Measurements from ENCODE around the gene PPP1R2.

PPP1R2 gene

DNA sequence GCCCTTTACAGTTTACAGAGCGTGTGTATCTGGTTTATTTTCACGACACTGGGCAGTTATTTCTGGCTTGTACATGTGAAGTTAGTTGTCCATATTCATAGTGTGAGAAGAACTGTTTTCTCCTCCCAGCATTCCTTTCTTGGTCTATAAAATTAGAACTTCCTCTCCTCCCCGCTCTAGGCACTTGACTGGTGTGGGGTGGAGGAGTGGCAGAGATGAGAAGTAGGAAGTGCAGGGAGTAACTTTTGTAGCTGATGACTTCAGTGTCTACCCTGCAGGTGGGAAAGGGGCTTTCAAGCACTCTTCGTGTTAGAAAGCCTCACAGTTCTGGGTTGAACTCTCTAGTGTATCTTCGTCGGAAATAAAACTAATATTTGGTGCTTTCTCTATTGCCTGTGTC, 27.2 kb upstream of the PPP1R2 start:
- DNase-seq (ENCODE audit: extremely low spot score, insufficient read length, low read depth): no peak
- FAIRE-seq: no peak

- no peak for FAIRE-seq
- DNase-seq (ENCODE audit: extremely low spot score, insufficient read length, low read depth): no peak
These were observed 25.5 kb upstream of the PPP1R2 start for GRCh38 chr3:195568630-195569029.

- FAIRE-seq (no peak), DNase-seq (ENCODE audit: extremely low spot score, insufficient read length, low read depth) (no peak)
These were observed 23.7 kb upstream of the PPP1R2 start for GRCh38 chr3:195566797-195567196.

DNA sequence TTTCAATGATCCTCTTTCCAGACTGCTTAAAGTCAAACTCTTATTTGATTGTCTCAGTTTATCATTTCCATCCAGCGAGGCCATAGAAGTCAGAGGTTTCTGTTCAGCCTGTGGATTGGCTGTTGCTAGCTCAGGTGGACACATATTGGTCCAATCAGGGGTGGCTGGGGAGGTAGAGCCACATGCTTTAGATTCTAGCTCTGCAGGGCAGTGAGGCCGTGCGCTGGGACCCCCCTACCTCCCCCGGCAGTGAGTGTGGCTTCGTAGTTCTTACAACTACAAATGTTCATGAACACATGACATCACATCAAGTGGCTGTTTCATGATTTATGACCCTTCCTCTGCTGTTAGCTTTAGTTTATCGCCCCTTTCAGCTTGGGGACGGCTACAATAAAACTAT, 22.6 kb upstream of the PPP1R2 start:
- no peak for DNase-seq (ENCODE audit: extremely low spot score, insufficient read length, low read depth)
- no peak for FAIRE-seq

GRCh38 chr3:195563317-195563716, 20.2 kb upstream of the PPP1R2 start:
- DNase-seq (ENCODE audit: extremely low spot score, insufficient read length, low read depth) (no peak), FAIRE-seq (no peak)

- DNase-seq (ENCODE audit: extremely low spot score, insufficient read length, low read depth) (no peak), FAIRE-seq (no peak)
These were observed 16.7 kb upstream of the PPP1R2 start for GRCh38 chr3:195559723-195560409.

GRCh38 chr3:195558602-195559001, 15.5 kb upstream of the PPP1R2 start:
- DNase-seq (ENCODE audit: extremely low spot score, insufficient read length, low read depth): no peak
- FAIRE-seq: peak; percentile 31

DNA sequence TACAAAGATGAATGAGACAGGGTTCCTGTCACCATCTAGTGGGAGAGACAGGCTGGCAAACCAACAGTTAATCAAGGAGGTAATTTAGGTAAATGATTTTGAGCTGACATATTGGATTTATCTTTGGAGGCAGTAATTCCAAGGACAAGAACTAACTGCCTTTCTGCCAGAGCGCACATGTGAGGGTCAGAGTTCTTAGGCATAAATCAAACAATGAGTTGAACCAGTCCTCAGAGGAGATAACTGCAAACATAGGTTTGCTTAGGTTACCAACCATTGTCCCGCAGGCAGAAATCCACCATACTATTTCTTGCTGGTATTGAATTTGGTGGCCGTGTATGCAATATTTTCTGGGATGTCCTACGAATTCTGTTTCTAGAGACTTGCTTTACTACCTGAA, 14.2 kb upstream of the PPP1R2 start:
- FAIRE-seq (no peak), DNase-seq (ENCODE audit: extremely low spot score, insufficient read length, low read depth) (no peak)

- DNase-seq (ENCODE audit: extremely low spot score, insufficient read length, low read depth): no peak
- FAIRE-seq: no peak
These were observed 13.3 kb upstream of the PPP1R2 start for GRCh38 chr3:195556390-195556789.

DNA sequence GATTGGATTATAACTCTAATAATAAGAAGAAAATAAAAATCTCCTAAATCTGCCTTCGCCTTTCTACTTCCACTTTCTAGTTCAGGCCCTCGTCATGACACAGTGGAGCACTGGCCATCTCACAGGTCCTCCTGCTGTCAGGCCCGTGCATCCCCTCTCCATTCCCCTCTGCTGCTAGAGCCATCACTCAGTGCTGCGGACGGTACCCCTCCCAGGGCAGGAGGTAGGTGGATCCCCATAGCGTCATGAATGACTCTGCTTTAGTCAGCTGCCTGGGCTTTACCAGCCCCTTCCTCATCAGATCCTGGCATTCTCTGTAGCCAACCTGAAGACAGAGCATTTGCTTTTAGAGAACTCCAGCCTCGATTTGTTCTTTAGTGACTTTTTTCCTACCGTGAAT, 12.0 kb upstream of the PPP1R2 start:
- FAIRE-seq (no peak), DNase-seq (ENCODE audit: extremely low spot score, insufficient read length, low read depth) (no peak)

DNA sequence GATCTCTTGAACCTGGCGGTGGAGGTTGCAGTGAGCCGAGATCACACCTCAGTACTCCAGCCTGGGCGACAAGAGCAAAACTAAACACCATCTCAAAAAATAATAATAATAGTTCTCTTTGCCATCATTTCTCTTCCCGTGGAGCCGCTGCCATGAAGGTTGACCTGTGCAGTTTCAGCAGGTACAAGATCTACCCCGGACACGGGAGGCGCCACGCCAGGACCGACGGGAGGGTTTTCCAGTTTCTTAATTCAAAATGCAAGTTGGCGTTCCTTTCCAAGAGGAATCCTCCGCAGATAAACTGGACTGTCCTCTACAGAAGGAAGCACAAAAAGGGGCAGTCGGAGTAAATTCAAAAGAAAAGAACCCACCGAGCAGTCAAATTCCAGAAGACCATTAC, 11.3 kb upstream of the PPP1R2 start:
- FAIRE-seq: no peak
- no peak for DNase-seq (ENCODE audit: extremely low spot score, insufficient read length, low read depth)

DNA sequence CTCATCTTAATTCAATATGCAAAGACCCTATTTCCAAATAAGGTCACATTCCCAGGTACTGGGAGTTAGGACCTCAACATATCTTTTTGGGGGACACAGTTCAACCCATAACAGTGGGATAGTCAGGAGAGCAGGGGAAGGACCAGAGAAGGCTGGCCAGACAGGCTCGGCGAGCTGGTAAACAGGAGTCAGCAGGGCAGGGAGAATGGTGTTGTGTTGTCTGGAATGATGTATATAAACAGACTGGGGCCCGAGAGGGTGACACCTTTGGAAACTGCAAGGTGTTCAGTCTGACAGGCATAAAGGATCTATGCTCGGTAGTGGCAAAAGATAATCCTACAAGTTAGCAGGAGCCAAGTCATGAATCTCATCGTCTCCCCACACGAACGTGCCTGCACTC, 10.1 kb upstream of the PPP1R2 start:
- DNase-seq (ENCODE audit: extremely low spot score, insufficient read length, low read depth) (no peak), FAIRE-seq (no peak)

DNA sequence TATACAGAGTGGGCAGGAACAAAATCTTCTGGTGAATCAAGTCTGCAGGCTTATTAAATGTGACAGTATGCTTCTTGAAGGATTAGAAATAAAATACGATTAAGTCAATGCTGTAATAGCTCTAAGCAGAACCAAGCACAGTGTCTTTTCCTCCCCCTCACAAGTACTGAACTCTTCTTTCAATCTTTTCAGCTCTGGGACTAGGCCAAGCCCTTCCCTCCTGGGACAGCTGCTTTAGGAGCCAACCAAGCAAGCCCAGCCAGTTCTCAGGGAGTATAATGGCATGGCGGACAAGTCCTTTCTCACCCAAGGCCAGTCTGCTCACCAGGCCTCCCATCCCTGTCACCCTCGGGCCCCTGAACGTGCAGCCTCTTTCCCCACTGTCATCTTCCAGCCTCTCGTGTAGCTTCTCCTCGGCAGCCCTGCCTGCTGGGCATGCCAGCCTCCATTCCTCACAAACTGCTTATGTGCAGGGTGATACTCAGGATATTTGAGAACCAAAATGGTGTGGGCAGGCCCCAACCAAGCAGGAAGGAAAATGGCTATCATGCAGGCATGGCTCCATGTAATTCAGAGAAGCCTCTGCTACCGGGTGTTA, 8.4 kb upstream of the PPP1R2 start:
- FAIRE-seq (no peak), DNase-seq (ENCODE audit: extremely low spot score, insufficient read length, low read depth) (no peak)

DNA sequence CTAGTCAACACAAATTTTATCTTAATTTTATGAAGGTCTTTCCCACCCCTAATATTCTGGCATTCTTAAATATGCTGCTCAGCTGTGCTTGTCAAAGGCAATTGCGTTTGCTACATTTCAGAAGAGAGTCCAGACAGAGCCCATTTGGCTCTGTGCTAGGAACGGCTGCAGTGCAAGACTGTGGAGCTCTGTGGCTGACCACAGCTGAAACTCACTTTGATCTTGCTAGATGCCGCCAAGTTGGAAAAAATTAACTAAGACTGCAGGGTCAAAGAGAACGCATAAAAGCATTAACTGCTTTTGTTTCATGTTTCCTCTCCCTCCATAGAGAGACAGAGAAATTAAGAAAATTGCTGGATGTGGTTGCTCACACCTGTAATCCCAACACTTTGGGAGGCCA, 7.6 kb upstream of the PPP1R2 start:
- FAIRE-seq (peak; percentile 77), DNase-seq (ENCODE audit: extremely low spot score, insufficient read length, low read depth) (no peak)

GRCh38 chr3:195549931-195550519, 6.9 kb upstream of the PPP1R2 start:
- no peak for DNase-seq (ENCODE audit: extremely low spot score, insufficient read length, low read depth)
- FAIRE-seq: peak; percentile 84

DNA sequence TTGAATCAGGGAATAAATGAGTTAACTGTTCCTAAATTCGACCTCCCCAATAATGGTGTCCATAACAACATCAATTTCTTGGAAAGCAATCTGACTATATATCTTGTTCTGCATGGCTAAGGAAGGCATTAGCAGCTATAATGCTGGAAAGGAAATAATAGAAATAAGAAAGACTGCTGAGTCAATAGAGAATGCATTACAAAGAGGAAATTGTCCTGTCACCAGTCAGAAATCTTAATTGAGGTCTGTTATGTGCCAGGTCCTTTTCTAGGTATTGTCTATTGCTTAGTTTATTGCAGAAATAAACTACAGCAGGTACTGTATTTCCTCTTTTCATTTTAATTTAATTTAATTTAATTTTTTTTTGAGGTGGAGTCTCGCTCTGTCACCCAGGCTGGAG, 5.9 kb upstream of the PPP1R2 start:
- FAIRE-seq (no peak), DNase-seq (ENCODE audit: extremely low spot score, insufficient read length, low read depth) (no peak)

DNA sequence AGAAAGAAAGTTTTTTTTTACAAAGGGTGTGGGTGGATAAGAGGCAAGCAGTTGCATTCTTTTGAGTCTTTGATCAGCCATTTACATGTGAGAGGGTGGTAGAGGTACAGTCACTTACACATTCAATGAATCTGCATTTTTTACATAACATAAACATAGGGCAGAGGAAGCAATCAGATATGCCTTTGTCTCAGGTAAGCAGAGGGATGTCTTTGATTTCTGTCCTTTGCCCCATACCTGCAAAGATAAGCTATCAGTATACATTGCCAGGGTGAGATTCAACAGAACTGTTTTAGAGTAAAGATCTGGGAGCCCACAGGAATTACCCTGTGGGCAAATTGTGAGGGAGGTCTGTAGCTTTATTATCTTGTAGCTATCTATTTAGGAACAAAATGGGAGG, 5.4 kb upstream of the PPP1R2 start:
- FAIRE-seq: no peak
- no peak for DNase-seq (ENCODE audit: extremely low spot score, insufficient read length, low read depth)

- FAIRE-seq (no peak), DNase-seq (ENCODE audit: extremely low spot score, insufficient read length, low read depth) (no peak)
These were observed 4.9 kb upstream of the PPP1R2 start for GRCh38 chr3:195548006-195548405.

DNA sequence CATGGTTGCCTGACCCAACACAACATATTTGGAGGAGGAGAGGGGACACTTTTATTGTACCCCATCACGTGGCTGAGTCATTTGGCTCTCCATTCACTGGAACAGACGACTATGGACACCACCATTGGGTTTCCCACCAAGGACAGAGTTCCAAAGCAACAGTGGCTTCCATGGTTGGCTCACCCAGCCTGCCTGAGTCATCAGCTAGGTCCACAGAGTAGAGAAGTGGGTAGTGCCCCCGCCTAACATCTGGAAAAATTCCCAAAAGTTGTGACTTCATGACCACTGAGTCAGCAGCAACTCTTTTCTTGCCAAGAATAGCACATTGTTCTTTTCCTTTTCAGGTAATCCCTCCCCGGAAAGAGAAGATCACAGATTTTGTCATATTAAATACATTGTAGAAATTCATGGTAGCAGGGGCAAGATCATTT, 3.0 kb upstream of the PPP1R2 start:
- FAIRE-seq (no peak), DNase-seq (ENCODE audit: extremely low spot score, insufficient read length, low read depth) (no peak)

GRCh38 chr3:195544634-195545033, 1.5 kb upstream of the PPP1R2 start:
- no peak for FAIRE-seq
- DNase-seq (ENCODE audit: extremely low spot score, insufficient read length, low read depth): no peak

DNA sequence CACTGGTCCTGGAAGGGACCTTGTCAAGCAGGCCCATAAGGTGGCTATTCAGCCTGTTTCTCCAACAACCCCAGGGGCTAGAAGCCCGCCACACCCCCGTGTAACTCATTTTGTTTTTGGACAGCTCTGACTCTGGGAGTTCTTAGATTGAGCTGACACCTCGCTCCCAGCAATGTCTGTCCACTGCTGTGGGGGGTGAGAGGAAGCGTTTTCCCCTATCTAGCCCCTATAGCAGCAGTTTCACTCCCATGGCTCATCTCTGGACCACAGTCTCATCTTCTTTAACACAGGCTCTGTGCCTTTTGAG, 1.1 kb upstream of the PPP1R2 start:
- FAIRE-seq (no peak), DNase-seq (ENCODE audit: extremely low spot score, insufficient read length, low read depth) (no peak)

Data from GM18507 (cell line).